ENCODE data around the gene FARP2.
A peak's percentile ranks its signal among the peaks of the same experiment; 100 is the strongest.

DNA sequence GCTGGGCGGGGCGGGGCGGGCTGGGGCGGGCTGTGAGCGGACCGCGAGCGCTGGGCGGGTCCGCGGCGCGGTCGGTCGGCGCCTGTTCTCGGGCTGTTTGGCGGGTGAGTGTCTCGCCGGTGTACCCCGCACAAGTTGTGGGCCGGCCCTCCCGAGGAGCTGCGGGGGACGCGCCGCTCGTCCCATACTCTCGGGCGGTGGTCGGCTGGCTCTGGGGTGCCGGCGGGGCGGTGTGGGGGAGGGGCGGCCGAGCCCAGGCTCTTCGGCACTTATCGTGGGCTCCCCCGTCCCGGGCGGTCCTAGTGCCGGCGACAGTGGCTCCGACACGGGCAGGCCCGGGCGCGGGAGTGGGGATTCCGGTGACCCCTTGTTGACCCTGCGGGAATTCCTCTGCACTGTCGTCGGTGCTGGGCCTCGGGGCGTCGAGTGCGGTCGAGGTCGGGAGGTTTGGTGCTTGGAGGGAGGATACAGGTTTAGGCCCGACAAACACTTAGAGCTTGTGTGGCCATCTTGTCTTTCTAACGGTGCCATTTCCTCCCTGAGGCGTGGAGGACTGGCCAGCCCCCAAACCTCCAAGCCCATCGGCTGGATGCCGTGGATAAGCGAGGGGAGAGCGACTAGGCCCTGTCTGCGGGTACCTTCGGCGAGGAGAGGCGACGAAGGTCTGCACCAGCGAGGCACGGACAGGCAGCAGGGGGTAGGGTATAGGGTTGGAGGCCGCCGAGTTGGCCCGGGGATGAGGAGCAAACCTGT lies 40.0 kb upstream of the FARP2 start, which contains the start of gene SEPTIN2:
- TF ChIP-seq POLR2AphosphoS5 (IDR thresholded peaks at IDR 0.05) (peak in 1 of 3 donors; percentile 18), POLR2A (IDR thresholded peaks at IDR 0.05) (peak in 1 of 2 donors; percentile 56)
- TF ChIP-seq, protein P1, sequence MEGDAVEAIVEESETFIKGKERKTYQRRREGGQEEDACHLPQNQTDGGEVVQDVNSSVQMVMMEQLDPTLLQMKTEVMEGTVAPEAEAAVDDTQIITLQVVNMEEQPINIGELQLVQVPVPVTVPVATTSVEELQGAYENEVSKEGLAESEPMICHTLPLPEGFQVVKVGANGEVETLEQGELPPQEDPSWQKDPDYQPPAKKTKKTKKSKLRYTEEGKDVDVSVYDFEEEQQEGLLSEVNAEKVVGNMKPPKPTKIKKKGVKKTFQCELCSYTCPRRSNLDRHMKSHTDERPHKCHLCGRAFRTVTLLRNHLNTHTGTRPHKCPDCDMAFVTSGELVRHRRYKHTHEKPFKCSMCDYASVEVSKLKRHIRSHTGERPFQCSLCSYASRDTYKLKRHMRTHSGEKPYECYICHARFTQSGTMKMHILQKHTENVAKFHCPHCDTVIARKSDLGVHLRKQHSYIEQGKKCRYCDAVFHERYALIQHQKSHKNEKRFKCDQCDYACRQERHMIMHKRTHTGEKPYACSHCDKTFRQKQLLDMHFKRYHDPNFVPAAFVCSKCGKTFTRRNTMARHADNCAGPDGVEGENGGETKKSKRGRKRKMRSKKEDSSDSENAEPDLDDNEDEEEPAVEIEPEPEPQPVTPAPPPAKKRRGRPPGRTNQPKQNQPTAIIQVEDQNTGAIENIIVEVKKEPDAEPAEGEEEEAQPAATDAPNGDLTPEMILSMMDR (IDR thresholded peaks at IDR 0.05) = no peak
